GF-D8 (cell line): Measurements from ENCODE around the gene GPA33.

Experiments used
- DNase-seq: peaks from one replicate; lab custom pipeline; 2025; lab: John Stamatoyannopoulos, UW

Gene GPA33

DNA sequence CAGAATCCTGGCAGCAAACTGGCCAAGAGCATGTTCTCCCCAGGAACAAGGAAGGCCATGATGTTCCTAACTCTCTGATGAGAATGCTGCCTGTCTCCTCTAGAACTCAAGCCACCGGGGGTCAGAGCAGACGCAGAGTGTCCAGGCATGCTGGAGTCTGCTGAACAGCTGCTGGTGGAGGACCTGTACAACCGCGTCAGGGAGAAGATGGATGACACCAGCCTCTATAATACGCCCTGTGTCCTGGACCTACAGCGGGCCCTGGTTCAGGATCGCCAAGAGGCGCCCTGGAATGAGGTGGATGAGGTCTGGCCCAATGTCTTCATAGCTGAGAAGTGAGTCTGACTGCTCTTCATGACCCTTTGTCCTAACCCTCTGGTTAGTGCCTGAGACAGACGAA, 27.0 kb upstream of the GPA33 start:
- no peak for DNase-seq

DNA sequence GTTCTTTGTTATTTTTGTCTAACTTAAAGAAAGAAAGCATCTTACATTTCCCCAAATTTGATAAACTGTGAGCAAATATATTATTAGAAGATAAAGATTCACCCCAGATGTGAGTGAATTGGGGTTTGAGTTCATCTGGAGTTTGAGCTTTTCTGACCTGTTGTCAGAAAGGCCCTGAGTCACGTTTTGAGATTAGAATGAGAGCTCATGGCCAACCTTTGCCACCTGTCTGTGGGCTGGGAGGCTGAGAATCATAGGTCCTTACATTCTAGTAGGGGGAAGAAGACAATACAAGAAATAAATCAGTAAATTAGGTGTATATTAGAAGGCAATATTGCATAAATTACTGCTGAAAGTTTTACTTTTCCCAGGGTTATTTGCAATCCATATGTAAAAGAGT, 26.0 kb upstream of the GPA33 start:
- no peak for DNase-seq

DNA sequence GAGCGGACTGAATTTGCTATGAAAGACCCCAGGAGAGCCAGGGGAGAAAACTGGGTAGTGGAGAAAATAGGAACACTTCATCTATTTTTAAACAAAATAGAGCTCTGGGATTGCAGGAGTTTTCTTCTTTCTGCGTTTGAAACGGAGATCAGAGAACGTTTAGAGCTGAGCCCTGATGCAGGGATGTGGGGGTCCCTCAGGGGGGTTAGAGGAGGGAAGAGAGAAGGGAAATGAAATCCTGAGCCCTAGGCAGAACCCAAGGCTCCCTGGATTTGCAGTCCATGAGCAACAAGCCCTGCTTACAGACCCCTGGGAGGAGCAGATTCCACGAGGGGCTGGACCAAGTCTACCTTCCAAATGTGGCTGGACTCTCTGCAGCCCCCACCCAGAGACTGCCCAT, 25.5 kb upstream of the GPA33 start:
- no peak for DNase-seq

DNA sequence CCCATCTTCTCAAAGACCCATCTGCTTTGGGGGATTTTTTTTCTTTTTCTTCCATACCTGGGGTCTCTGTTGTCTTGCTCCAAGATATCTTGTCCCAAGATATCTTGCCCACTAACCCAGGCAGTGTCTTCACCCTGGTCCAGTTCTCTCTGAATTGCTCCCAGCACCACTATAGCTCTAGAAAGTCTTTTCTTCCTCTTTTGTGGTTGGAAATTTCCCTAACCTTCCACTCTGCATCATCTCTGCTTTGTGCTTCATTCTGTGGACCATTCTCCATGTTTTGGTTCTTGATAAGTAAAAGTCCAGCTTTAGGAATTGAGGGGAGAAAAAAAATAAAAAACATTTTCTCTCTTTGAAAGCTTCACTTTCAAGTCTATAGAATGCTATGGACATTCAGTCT, 24.5 kb upstream of the GPA33 start:
- DNase-seq: no peak

DNA sequence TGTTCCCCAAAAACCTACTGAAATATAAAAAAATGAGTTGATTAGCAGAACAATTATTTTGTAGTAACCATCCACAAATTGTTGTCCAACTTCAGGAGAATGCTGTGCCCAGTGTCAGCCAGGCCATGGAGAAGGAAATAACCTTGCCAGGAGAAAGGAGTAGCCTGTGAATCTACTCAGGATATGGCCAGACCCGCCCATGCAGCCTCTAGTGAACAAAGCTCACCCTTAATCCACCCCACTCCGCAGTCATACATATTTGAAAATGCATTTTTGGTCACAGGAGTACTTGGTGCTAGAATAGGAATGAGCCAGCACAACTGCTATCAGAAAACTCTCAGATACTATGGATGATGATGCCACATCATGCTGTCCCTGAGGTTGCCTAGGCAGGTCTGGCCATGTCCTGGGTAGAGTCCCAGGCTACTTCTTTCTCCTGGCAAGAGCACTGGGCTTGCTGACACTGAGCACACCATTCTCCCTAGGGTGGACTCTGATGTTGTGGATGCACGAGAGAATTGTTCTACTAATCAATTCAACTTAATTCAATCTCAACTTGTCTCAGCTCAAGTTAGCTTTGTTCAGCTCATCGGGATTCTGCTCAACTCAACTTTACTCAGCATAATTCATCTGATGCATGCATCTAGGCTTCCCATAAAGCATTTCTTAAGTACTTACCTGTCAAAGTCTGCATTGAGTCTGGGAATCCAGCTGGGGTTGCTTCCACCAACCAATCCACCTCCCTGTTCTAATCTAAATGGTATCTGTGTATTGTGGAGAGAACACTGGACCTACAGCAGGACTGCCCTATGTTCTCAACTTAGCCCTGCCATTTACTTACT, 21.9 kb upstream of the GPA33 start:
- DNase-seq: no peak

DNA sequence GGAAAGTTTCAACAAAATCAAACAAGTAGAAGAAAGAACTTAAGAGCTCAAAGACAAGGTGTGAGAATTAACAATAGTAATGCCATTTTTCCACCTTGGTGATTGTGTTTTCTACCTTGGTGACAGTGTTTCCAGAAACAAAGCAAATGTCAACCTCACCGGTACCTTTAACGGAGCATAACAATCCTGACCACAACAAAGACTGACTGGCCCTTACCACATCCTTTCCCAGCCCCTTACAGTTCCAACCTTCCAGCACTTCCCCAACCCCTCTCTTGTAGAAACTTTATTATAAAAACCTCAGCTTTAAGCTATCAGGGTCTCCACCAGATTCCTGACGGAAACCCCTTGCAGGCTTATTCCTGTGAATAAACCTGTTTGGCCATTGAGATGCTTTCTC, 20.4 kb upstream of the GPA33 start:
- no peak for DNase-seq

DNA sequence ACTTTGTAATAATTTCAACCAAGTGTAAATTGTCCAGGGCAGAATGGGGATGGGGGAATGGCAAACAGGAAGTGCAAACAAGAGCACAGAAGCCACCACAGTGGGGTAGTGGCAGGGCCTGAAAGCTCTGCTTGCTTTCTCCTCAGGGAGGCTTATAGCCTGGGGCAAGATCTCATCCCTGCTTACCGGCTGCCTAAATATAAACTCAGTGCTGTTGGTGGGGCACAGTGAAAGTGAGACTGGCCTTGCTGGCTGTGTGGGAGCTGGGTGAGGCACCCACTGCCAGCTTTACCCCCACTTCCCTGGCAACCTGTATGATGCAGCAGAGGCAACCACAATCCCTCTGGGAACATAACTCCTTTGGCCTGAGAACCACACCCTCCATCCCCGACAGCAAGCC, 18.9 kb upstream of the GPA33 start:
- DNase-seq: no peak

DNA sequence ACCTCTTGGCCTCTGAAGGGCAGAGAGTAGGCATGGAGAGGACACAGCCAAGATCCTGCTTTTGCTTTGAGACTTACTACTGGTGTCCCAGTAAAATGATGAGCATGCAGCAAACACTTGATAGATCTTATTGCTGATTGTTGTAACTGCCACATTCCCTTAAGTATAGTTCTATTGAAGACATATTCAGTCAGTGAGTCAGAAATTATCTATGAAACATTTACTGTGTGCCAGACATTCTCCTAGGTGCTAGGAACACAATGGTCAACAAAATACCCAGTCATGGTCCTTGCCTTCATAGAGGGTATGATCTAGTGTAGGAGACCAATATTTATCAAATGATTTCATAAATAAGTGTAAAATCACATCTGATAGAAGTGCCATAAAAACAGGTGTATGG, 17.3 kb upstream of the GPA33 start:
- DNase-seq: no peak

DNA sequence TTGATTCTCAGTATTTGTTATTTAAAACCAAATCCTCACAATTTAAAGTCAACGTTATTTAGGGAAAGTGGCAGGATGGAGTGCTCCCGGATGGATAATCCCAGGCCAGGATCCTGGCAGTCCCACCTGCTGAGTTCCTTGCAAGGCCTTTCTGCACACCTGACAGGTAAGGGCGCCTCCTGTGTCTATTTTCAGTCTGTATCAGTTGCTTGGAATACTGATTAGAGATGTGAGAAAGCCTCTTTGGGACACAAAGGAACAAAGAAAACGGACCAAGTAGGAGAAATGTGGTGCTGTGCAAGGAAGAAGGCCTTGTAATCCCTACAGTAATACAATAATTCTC, 15.9 kb upstream of the GPA33 start:
- DNase-seq: no peak

DNA sequence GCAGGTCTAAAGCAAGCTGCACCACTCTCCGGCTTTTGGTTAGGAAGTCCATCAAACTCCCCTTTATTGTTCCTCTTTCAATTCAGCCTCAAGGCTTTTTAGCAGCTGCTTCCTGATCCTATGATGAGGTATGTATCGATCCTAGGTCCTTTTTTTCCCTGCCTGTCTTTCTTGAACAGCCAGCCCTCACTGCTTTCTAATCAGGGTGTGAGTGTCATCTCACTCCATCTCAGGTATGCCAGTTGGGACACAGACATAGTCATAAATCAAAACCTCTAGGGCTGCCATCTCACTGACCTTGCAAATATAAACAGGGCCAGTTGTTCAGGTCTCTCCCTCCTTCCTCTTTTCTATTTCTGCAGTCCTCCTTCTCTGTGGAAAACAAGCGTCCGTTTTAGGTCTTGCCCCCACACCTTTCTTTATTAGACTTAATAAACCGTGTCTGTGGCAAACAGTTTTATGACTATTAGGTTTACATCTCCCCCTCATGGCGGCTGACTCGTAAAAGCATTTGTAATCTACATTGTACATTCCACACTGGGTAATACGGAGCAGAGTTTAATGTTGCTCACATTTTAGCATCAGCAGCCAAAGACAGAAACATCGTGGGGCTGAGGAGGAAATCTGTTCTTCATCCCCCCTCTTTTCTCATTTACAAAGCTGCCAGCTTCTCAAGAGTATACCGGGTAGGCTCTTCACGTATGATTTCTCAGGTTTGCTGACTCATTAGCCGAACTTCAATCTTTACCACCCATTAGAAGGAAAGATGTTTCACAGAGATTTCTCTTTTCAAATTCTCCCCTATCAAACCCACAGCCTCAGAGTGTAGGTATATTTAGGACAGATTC, 15.3 kb upstream of the GPA33 start:
- no peak for DNase-seq

DNA sequence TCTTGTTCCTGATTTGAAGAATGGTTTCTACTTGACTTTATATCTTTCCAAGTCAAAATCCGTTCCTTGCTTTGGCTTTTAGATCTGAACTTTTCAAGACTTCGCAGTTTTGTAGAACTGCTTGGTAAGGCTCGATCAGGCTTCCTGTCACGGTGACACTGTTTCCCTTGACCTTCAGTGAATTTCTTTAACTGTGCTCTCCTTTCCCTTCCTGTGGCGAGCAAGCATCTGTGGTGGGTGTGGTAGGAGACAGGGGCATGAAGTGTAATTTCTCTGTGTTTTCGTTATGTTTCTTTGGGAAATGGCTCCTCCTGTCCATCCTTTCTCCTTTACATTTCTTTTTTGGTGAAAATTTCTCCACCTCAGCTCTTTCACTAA, 14.1 kb upstream of the GPA33 start:
- DNase-seq: no peak

DNA sequence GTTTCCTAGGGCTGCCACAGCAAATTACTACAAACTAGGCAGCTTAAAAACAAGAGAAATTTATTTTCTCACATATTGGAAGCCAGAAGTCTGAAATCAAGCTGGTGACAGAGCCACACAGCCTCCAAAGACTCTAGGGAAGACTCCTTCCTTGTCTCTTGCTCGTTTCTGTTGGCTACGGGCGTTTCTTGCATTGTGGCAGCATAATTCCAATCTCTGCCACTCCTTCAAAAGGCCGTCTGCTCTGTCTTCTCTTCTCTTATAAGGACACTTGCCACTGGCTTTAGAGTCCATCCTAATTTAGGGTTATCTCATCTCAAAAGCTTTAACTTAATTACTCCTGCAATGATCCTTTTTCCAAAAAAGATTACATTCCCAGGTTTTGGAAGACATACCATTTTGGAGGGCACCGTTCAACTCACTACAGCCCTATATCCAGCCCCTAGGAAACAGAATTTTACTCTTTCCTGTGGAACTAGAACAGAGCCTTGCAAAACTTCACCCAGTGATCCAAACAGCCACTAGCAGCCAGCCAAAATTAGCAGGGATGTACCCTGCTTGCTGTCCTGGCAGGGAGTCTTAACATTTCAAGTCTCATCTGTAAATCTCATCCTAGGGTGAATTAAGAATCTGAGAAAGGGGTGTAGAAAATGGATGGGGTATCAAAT, 12.9 kb upstream of the GPA33 start:
- DNase-seq: no peak

DNA sequence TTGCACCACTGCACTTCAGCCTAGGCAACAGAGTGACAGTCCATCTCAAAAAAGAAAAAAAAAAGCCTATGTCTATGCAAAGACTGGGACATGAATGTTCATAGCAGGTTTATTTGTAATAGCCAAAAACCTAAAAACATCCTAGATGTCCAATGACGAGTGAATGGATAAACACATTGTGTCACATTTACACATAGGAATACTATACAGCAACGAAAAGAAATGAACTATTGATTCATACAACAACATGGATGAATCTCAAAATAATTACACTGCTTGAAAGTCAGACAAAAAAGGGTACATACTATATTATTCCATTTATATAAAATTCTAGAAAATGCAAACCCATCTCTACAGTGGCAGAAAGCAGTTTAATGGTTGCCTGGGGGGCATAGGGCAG, 11.6 kb upstream of the GPA33 start:
- no peak for DNase-seq

DNA sequence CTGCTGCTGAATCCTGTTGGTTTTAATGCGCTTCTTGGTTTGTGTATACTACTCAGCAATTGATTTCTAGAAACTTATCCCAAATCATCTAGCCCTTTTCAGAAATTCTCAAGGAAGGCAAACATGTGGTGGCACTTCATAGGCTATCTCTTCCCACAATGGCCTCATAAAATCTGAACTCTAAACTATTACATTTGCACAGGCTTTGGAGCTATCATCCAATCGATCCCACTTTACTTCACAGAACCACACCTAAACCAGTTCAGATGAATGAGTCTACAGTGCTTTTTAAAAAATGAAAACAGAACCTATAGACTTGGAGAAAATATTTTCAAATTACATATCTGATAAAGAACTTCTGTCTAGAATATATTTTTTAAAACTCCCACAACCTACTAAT, 10.6 kb upstream of the GPA33 start:
- DNase-seq: no peak

DNA sequence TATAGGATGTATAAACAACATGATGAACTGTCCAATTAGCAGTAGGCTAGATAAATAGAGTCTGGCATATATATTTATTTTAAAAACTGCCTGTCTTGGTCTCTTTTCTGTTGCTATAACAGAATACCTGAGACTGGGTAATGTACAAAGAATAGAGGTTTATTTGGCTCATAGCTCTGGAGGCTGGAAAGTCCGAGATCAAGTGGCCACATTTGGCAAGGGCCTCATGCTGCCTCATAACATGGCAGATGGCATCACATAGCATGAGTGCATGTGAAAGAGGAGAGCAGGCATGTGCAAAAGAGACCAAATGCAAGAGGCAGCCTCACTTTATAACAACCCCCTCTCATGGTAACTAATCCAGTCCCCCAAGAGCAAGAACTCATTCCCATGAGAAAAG, 9.7 kb upstream of the GPA33 start:
- DNase-seq: no peak

DNA sequence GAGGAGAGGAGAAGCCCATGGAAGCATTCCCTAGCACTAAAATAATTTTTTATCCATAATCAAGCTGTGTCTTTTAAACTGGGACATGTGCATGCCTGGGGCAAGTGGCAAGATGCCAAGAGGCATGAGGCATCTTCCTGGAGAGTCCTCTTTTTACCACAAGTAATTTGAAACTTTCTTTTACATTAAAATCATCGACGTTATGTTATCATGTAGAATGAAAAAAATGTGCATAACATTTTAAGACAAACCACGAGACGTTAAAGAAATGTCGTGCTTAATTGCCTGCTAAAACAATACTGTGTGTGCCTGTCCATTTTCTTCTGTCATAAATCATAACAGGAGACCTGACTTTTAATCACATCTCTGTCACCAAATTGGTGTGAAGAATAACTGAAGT, 5.2 kb upstream of the GPA33 start:
- no peak for DNase-seq

DNA sequence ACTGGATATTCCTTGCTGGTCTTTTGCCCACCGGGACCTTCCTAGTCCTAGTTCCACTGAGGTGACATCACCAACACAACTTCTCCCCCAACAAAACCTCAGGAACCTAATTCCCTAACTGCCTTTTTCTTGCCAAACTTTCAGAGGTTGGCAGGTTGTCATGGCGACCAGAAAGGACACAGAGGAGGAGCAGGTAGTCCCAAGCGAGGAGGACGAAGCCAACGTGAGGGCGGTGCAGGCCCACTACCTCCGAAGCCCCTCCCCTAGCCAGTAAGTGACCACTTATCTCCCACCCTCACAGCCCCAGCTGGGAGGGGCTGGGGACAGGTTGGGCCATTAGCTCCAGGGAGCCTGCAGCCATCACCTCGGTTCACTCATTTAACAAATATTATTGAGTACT, 4.5 kb upstream of the GPA33 start:
- no peak for DNase-seq

DNA sequence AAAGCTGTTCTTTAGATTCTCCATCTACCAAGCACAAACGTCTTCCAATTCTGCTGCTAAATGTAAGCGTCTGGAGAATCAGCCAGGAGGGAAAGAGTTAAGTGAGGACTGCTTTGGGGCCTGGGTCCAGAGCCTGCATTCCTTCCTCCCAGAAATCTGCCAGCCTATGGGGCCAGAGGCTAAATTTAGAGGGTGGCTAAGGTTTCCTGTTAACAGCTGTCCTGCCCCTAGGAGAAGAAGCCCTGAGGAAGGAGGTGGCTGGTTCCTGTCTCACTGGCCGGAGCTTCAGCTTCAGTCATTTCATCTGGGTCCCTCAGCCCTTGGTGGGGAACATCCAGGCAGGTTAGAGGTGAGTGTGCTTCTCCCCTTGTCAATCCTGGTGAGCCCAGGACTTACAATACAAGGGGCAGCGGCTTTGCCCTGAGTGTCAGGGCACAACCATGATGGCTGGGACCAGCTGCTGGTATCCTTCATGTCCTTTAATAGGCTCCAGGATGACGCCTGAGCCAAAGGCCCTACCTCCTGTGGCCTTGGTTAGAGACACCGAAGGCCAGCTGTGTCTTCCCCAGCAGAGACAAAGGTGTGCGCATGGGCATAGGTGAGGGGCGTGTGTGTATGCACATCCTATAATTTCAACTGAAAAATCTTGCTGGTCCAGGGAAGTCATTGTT, 3.8 kb upstream of the GPA33 start, which contains the start of gene STYXL2:
Gene STYXL2 (plus strand): TSS at position 230 of the 671 bp plus-strand sequence. CDS start 775 bp downstream, outside the sequence.
- no peak for DNase-seq

DNA sequence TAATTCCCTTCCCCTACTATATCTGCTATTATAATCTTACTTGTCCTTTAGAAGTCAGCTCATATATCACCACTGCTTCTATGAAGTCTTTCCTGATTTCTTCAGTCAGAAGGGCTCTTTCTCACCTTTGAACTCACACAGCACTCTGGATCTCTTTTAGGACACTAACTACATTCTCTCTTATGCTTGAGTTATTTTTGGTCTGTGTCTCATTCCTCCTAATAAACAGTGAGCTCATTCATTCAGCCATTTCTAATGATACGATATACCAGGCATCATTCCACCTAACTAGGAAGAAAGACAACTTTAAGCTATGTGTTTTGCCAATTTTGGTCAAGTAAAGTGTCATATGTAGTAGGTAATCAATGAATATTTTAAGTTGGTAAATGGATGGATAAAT, 2.5 kb upstream of the GPA33 start:
- DNase-seq: no peak

DNA sequence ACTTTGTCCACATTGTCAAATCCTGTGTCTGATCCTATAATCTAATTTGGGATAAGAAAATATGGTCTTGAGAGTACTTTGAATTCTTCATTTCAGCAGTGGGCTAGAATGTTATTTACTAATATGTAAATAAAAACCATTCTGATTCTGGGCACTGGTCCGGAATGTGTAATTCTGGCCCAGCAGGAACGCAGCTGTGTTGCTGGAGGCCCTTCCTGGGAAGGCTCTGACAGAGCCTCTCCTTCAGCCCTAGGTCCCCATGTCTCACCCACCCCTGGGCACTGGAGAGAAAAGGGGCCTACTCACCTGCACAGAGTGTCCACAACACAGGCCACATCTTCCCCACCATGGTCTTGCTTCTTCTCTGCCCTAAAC, 251 bp downstream of the GPA33 start:
- DNase-seq: no peak

DNA sequence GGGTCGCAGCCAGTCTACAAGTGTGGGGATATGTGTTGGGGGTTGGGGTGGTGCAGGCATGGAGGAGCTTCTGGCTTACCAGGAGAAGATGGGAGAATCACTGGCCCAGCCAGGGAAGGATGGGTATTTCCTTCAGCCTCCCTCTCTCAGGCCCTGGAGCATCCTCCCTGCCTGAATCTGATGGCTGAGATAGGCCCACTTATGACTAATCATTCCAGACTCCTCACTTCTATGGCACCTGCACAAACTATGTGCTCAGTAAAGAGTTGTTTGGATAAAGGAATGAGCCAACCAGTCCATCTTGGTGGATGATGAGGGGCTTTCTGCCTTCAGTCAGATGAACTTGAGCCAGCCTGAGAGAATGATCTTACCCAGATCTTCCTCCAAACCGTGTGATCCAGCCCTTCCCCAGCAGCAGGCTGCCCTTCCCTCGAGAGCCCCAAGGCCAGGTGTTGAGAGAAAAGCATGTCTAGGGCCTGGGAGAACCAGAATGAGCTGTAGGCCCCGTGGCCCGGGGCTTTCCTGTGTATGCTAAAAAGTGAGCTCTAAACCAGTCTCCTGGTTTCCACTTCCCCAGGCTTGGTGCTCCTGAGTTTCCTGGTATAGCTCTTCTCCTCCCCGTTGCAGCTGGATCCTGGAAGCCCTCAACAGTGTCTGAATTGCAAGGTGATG, 1.3 kb downstream of the GPA33 start:
- DNase-seq: no peak

DNA sequence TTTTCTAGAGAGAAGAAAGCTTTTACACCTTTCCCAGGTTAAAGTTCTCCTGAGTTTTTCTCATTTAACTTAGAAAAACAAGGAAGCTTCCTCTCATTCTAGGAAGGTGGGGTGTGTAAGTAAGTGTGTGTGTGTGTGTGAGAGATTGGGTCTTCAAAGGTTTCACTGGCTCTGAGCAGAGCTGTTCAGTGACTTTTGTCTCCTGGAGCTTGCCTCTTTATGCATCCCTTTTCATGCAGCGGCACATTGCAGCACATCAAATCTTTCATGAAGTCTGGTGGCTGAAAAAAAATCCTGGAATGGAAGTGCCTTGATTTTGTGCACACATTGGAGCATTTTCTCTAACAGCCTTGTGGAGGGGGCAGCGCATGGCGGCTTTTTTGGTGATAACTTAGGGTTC, 3.4 kb downstream of the GPA33 start:
- no peak for DNase-seq
